Fibroblast of lung (primary cell): ENCODE data around the gene ANKS1A. TPM values are rescaled to one million over a fixed set of nuclear protein-coding genes. Genes with fewer than 3 reads are reported as not detected.

ENCODE experiments used
- DNase-seq, 2 donors: peaks; one replicate each; pipeline versions ENCODE4 v3.0.0 to v3.0.0-alpha.2; 2010; ENCODE audit warnings: low read depth in 2 of 2
- H2AFZ ChIP-seq: 2 replicates; pipeline ENCODE4 v1.5.1; 2012; ENCODE audit warnings: low read length, control low read depth, inconsistent platforms
- H3K27ac ChIP-seq: 2 replicates; pipeline ENCODE4 v1.5.1; 2011; ENCODE audit warnings: low read length, control low read depth; ENCODE audit not compliant: insufficient read depth
- H3K27me3 ChIP-seq: 2 replicates; pipeline ENCODE4 v1.5.1; 2011; ENCODE audit warnings: mild to moderate bottlenecking, low read length; ENCODE audit not compliant: control insufficient read depth, insufficient read depth
- H3K36me3 ChIP-seq: 2 replicates; pipeline ENCODE4 v1.5.1; 2011; ENCODE audit warnings: low read length; ENCODE audit not compliant: control insufficient read depth, insufficient read depth
- H3K4me1 ChIP-seq: 2 replicates; pipeline ENCODE4 v1.5.1; 2011; ENCODE audit warnings: low read length; ENCODE audit not compliant: control insufficient read depth, insufficient read depth; ENCODE audit errors: extremely low read depth
- H3K4me2 ChIP-seq: 2 replicates; pipeline ENCODE4 v1.5.1; 2011; ENCODE audit warnings: low read length, control low read depth; ENCODE audit not compliant: insufficient read depth; ENCODE audit errors: extremely low read depth
- H3K4me3 ChIP-seq, 4 experiments: fragments of 200-600 bp in 1 of 4; sonication (generic) in 1 of 4; replicated peaks in 1 of 4; 2 replicates each; pipeline ENCODE4 v1.5.1; 2011 to 2016; ENCODE audit warnings: low read length in 4 of 4, low read depth in 3 of 4, mild to moderate bottlenecking in 3 of 4, control low read depth in 2 of 4, inconsistent platforms in 1 of 4, mixed read lengths in 1 of 4; ENCODE audit not compliant: insufficient read depth in 1 of 4; ENCODE audit errors: control extremely low read depth in 1 of 4
- H3K79me2 ChIP-seq: 2 replicates; pipeline ENCODE4 v1.5.1; 2012; ENCODE audit warnings: mild to moderate bottlenecking, low read length, inconsistent platforms; ENCODE audit not compliant: control insufficient read depth, insufficient read depth
- H3K9ac ChIP-seq: 2 replicates; pipeline ENCODE4 v1.5.1; 2011; ENCODE audit warnings: mild to moderate bottlenecking, low read length, control low read depth; ENCODE audit not compliant: insufficient read depth
- H3K9me3 ChIP-seq: 2 replicates; pipeline ENCODE4 v1.5.1; 2012; ENCODE audit warnings: low read depth, low read length; ENCODE audit not compliant: control insufficient read depth, insufficient read depth
- H4K20me1 ChIP-seq: 2 replicates; pipeline ENCODE4 v1.5.1; 2011; ENCODE audit warnings: low read length; ENCODE audit not compliant: control insufficient read depth, insufficient read depth; ENCODE audit errors: extremely low read depth
- EZH2 ChIP-seq: IDR thresholded peaks from 2 replicates; pipeline ENCODE4 v1.5.1; 2012; ENCODE audit warnings: low read length, control low read depth, mild to moderate bottlenecking; ENCODE audit errors: missing control alignments
- polyA plus RNA-seq, 2 donors: library from polyadenylated mRNA; depleted of rRNA in 1 of 2; stranded (reverse) in 1 of 2; unstranded in 1 of 2; fragments of >200 nt; gene quantifications; 2 replicates each; pipeline ENCODE4 v1.2.1, GENCODE V29; 2011 to 2012; ENCODE audit warnings: missing spikeins in 1 of 2
- total RNA-seq: library from RNA; depleted of rRNA; stranded (reverse); fragments of >200 nt; gene quantifications from 2 replicates; pipeline ENCODE4 v1.2.1, GENCODE V29; 2014
- TF ChIP-seq, protein P1 (sequence below), 2 donors: IDR thresholded peaks in 1 of 2; conservative IDR thresholded peaks in 1 of 2; 1 replicate in 1 of 2; 2 replicates in 1 of 2; pipeline ENCODE4 v1.5.1; 2011 to 2012; ENCODE audit warnings: low read length in 2 of 2, control low read depth in 1 of 2, inconsistent platforms in 1 of 2, low read depth in 1 of 2, mild to moderate bottlenecking in 1 of 2

ANKS1A gene
- total and polyA plus RNA-seq, 2 donors (not counting 1 experiment from before 2014, with no cell fraction given): 3.6 to 7.8 TPM

DNA sequence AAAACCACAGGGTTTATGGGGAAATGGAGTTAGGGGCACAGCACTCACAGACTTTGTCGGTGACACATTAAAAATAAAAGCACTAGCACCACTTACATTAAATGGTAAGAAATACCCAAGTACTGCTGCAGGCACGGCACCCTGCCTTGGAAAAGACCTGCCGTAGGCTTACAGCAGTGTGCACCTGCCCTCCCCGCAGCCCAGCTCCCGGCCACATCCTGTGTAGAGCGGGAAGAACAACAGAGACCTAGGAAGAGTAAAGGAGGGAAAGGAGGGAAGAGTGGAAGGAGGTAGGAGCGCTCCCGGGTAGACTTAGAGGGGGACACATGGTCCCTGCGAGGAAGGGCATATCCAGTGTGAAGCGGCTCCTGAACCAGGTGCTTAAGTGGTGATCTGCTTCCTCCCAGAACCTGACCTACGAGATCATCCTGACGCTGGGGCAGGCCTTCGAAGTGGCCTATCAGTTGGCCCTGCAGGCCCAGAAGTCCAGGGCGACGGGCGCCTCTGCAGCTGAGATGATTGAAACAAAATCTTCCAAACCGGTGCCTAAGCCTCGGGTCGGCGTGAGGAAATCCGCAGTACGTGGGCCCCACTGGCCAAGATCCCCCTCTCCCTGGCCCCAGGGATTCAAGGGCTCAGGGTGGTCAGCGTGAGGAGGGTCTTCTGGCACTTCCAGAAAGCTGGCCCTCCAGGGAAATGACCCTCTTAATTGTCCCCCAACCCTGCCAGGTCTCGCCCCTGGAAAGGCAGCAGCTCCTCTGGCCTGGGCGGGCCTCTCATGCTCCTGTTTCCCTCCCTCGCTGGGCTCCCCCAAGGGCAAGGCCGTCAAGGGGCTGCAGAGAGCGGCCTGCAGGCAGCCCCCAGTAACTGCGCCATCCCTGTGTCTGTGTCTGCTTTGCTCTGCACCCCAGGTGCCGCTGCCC lies 196.6 kb downstream of the ANKS1A start:
- no peak for DNase-seq
- Histone ChIP-seq H3K79me2 (no peaks in the 10 kb centered on the region), H3K4me3 (no peak overlapping the region), H3K4me2 (no peak overlapping the region), H3K4me1 (peaks cover 7% of the 10 kb centered on the region), H3K27me3 (no peaks in the 10 kb centered on the region), H3K9me3 (no peaks in the 10 kb centered on the region), H3K9ac (no peak overlapping the region), H2AFZ (no peak overlapping the region), H3K36me3 (peaks cover 6% of the 10 kb centered on the region), H3K27ac (no peak overlapping the region), H4K20me1 (no peaks in the 10 kb centered on the region)
- TF ChIP-seq, protein P1, sequence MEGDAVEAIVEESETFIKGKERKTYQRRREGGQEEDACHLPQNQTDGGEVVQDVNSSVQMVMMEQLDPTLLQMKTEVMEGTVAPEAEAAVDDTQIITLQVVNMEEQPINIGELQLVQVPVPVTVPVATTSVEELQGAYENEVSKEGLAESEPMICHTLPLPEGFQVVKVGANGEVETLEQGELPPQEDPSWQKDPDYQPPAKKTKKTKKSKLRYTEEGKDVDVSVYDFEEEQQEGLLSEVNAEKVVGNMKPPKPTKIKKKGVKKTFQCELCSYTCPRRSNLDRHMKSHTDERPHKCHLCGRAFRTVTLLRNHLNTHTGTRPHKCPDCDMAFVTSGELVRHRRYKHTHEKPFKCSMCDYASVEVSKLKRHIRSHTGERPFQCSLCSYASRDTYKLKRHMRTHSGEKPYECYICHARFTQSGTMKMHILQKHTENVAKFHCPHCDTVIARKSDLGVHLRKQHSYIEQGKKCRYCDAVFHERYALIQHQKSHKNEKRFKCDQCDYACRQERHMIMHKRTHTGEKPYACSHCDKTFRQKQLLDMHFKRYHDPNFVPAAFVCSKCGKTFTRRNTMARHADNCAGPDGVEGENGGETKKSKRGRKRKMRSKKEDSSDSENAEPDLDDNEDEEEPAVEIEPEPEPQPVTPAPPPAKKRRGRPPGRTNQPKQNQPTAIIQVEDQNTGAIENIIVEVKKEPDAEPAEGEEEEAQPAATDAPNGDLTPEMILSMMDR (conservative IDR thresholded peaks at IDR 0.05 in 1 of 2, IDR thresholded peaks at IDR 0.05 in 1 of 2; ENCODE audit: low read depth in 1 of 2, low read length in 2 of 2): no peak
- TF ChIP-seq EZH2: no peak

DNA sequence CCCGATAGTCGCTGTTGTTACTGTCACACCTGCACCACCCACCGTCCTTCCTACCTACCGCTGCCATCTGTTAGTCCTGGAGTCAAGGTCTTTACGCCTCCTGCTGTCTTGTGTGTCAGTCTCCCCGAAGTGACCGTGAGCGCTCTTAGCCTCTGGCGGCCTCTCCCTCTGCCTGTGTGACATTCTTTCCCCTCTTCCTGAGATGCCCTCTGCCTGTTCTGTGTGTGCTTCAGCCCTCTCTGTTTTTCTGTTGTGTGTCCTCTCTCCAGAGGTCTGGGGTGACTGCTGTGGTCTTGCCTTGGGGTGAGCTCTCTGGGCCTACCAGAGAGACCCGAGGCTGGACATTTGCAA lies 197.2 kb downstream of the ANKS1A start:
- no peak overlapping the region for H3K4me2 ChIP-seq
- no peaks in the 10 kb centered on the region for H3K27me3 ChIP-seq
- peaks cover 6% of the 10 kb centered on the region for H3K36me3 ChIP-seq
- no peaks in the 10 kb centered on the region for H4K20me1 ChIP-seq
- H3K27ac ChIP-seq: no peak overlapping the region
- H3K79me2 ChIP-seq: no peaks in the 10 kb centered on the region
- no peak for DNase-seq
- no peak overlapping the region for H2AFZ ChIP-seq
- H3K9ac ChIP-seq: no peak overlapping the region
- TF ChIP-seq, protein P1 (conservative IDR thresholded peaks at IDR 0.05 in 1 of 2, IDR thresholded peaks at IDR 0.05 in 1 of 2; ENCODE audit: low read depth in 1 of 2, low read length in 2 of 2): no peak
- no peak for TF ChIP-seq EZH2
- no peaks in the 10 kb centered on the region for H3K9me3 ChIP-seq
- H3K4me3 ChIP-seq: no peak overlapping the region
- H3K4me1 ChIP-seq: peaks cover 12% of the 10 kb centered on the region

DNA sequence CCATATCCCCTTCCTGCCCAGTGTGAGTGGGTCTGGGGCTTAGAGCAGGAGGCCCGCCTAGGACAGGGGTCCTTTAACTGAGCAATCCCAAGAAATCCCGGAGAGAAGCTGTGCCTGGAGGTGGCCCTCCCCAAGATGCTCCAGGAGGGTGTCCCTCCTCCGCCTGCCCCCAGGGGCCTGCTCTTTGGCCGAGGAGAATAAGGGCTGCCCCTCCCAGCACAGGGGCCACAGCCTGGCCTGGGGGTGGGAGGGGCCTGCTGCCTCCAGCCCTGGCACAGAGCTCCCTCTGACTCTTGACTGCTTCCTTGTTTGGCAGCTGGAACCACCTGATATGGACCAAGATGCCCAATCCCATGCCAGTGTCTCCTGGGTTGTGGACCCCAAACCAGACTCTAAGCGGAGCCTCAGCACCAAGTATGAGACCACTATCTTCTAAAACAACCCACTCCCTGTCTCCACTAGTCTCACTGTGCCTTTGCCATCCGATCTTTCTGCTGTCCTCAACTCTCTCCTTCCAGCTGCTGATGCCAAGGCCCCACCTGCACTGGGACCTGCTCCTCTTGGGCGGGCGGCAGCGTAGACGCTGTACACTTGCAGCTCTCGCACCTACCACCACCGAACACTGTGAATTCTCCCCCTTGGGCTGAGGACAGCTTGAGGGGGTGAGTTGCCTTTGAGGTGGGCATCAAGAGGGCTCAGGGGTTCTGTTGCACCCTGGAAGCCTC lies 197.7 kb downstream of the ANKS1A start:
- TF ChIP-seq, protein P1 (conservative IDR thresholded peaks at IDR 0.05 in 1 of 2, IDR thresholded peaks at IDR 0.05 in 1 of 2; ENCODE audit: low read depth in 1 of 2, low read length in 2 of 2): no peak
- no peak for TF ChIP-seq EZH2
- Histone ChIP-seq H3K9ac (no peak overlapping the region), H3K79me2 (no peaks in the 10 kb centered on the region), H3K27ac (no peak overlapping the region), H3K4me1 (peaks cover 16% of the 10 kb centered on the region), H4K20me1 (no peaks in the 10 kb centered on the region), H3K9me3 (no peaks in the 10 kb centered on the region), H3K4me3 (no peak overlapping the region), H3K36me3 (peaks cover 6% of the 10 kb centered on the region), H3K27me3 (no peaks in the 10 kb centered on the region), H3K4me2 (no peak overlapping the region), H2AFZ (no peak overlapping the region)
- no peak for DNase-seq
